Measurements from ENCODE around the gene ADGRV1.

- TF ChIP-seq CTCF (IDR thresholded peaks at IDR 0.05; ENCODE audit: insufficient read depth, low read depth, low read length) (no peak), EZH2 (IDR thresholded peaks at IDR 0.05; ENCODE audit: insufficient read depth, low read length) (no peak)
Measured at GRCh38 chr5:90680921-90681563, 122.4 kb downstream of the ADGRV1 start.
